Stimulated activated CD4-positive, alpha-beta T cell treated with anti-CD3 and anti-CD28 coated beads, TNF-alpha, amount 100 ng/mL, for 48 hours (primary cell): ENCODE measurements around the gene DNAJC18.

Source experiments
- DNase-seq, 3 donors: peaks; one replicate each; pipeline ENCODE4 v3.0.0-alpha.2; 2020; ENCODE audit warnings: low read depth in 3 of 3

DNAJC18 gene

GRCh38 chr5:139403787-139404483, 35.4 kb downstream of the DNAJC18 start, which contains the start of gene SPATA24:
SPATA24 (minus strand) TSS chr5:139404089; CDS start chr5:139404060, 29 bp downstream.
- peak; percentile 96 to 99 (median 97) for DNase-seq

DNA sequence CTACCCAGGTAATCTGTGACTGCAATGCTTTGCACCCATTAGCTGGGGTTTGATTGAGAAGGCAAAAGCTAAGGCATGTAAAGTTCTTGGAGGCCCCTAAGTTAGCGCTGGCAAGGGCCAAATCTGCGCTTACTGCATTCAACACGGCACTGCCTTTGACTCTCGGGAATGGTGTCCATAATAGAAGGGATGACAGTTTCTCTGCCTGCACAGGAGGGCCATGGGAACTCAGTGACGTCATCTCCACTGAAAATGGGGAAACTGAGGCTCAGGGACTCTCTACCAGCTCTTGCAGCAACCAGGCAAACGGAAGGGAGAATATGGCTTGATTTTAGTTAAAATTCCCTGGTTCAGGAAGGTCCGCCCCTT, 35.9 kb downstream of the DNAJC18 start:
- DNase-seq = no peak

DNA sequence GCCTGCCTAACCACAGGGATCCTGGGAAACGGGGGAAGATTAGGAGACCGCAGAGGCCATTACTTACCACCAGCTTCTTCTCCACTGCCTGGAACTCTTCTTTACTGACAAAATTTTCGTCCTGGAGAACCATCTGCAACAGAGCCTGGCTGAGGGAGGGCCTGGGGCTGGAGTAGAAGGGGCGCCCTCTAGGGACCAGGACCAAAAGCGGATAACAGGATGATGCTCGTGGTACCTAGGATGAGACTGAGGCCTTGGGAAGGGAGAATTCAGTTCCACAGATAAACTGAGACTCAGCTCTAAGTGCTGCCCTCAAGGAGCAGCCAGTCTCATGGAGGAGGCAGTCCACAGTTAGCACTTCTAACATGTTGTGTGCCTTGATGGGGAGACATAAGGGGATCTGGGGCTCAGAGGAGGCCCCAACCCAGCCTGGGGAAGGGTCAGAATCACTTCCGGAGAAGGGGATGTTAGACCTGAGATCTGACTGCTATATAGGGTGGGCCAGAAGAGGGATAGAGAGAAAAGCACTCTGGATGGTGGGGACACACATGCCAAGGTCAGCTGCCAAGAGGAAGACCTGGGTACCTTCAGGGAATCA, 36.7 kb downstream of the DNAJC18 start:
- no peak for DNase-seq

- DNase-seq = no peak
Measured at GRCh38 chr5:139401546-139401945, 37.8 kb downstream of the DNAJC18 start.

DNA sequence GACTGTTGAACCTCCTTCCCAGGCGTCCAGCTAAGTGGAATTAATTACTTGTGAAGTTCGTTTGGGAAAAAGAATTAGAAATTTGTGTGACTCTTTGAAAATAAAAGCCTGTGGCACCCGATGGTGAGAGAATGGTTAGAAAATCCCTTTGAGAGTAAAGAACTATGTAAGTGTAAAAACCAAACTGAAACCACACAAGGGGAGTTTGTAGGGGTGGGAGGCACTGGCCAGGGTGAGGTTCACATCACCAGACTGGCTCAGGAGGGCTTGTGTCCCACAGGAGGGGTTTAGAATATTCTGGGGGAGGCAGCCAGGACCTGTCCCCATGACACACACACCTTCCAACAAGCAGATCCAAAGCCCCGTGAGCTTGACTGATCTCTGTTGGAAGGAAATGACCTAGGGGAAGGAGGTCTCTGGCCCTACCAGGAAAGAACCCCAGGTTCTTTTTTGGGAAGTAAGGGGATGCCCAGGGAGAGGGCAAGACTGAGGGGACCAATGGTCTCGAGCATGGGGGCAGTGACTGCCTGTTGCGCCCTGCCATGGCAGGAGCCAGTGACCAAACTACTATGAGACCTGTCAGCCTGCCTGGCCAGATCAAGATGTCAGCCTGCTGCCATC, 39.7 kb downstream of the DNAJC18 start:
- DNase-seq = no peak

DNA sequence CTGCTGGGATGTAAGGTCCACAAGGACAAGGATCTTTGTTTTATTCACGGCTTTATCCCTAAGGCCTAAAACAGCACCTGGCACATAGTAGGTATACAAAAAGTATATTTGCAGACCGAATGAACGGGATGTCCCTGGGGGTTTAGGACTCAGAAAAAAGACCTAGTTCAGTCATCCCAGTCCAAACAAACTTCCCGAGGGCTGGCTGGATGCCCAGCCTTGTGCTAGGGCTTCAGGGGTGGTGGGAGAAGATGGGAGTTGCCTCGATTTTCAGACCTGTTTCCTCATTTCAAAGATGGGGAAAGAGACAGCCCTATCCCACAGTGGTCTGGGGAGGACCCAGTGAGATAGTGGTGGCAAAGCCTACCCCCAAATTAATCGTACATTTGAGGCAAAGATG, 41.4 kb downstream of the DNAJC18 start:
- no peak for DNase-seq

DNA sequence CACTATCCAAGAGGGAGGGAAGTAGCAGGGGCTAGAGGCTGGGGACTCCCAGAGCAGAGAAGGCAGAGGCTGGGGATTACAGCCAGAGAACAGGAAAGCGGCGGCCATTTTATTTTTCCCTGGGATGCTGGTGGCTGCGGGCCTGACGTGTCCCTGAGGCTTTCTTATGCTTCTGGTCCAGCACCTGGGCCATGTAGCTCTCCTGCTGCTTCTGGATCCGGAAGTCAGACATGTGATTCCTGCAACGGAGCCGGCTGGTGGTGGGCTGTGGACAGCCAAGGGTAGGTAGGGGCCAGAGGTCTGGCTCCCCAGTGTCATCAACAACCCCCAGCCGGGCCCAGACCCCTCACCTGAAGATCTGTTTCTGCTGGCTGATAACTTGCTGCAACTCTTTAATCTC, 42.6 kb downstream of the DNAJC18 start:
- DNase-seq = no peak

- DNase-seq = no peak
Measured at GRCh38 chr5:139395844-139396640, 43.3 kb downstream of the DNAJC18 start.

DNA sequence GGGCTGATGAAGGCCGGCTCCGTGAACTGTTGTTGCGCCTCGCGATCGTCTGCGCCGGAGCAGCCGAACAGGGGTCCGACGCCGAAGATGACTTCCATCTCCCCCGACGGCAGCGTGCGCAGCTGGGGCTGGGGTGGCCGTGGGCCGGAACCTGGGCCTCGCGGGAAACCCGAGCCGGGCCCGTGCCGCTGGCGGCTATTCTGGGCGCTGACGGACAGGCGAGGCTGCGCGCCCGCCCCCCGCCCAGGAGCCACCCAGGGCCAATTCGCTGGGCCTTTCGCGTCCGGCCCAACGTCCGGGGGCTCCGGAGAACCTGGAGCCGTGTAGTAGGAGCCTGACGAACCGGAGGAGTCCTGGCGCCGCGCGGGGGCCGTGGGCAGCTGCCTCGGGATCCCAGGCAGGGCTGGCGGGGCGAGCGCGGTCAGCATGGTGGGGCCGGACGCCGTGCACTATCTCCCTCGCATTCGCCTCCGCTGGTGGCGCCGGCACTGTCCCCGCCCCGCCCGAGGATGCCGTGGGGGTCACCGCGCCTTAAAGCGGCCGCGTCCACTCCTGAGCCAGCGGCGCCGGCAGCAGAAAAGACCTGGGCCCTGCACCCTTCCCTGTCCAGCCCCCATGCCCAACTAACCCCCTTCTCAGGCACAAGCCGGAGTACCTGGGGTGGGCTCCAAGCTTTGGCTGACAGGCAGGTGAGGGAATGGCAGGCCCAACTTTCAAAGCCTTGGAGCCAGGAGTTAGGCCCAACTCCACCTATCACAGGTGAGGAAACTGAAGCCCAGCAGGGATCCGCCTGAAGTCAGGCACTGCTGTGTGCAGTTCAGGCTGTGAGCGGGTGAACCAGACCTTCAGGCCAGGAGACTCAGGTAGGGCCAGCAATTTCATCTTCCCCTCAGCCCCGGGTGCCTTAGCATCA, 44.4 kb downstream of the DNAJC18 start, which contains the start of gene PROB1:
PROB1 (minus strand) TSS at position 451 of the 913 bp plus-strand sequence; CDS start at position 428, 23 bp downstream.
- DNase-seq = no peak

- DNase-seq = peak in 1 of 3 donors; percentile 65
Measured at GRCh38 chr5:139394123-139394653, 45.1 kb downstream of the DNAJC18 start.

GRCh38 chr5:139393497-139394122, 45.7 kb downstream of the DNAJC18 start:
- DNase-seq = no peak

GRCh38 chr5:139392678-139393496, 46.4 kb downstream of the DNAJC18 start:
- peak; percentile 75 to 86 (median 76) for DNase-seq

- DNase-seq = no peak
Measured at GRCh38 chr5:139392324-139392677, 47.0 kb downstream of the DNAJC18 start.

- no peak for DNase-seq
Measured at GRCh38 chr5:139391570-139392323, 47.6 kb downstream of the DNAJC18 start.

GRCh38 chr5:139390639-139391569, 48.4 kb downstream of the DNAJC18 start:
- no peak for DNase-seq

DNA sequence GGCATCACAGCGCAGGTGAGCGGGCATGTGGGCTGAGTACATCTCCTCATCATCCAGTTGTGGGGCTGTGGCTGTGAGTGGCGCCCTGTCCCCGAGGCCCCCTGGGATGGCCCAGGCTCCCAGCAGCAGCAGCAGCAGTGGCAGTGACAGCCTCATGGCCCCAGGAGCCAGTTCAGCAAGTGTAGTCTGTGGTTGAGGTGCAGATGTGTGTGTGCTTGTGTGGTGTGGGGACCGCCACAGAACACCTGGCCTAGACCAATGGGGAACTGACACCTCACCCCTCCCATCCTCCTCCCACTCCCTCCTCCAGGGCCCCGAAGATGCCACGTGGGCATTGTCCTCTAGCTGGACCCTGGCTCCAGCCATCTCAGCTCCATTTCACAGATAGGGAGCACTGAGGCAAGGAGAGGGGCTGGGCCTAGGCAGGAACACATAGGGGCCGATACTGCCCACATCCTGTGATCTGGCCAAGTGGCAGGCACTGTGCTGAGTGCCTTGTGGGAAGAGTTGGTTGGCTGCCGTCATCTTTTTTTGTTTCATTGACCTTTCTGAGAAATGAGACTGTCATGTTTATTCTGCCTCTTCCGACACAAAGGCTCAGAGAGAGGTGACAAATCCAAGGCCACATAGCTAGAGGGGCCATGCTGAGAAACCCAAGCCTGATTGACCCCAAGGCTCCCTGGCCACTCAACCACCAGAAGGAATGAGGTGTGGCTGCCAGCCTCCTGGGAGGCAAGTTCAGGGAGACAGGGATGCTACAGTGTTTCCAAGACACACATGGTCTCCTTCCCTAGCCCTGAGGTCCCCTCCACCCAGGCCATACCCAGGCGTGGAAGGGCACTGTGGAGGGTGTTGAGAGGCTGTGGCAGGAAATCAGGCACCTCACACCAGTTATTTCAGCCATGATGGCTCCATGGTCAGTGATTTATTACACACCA, 49.4 kb downstream of the DNAJC18 start, which contains the start of gene MZB1:
MZB1 (minus strand) TSS at position 213 of the 938 bp plus-strand sequence; CDS start at position 156, 57 bp downstream.
- peak in 1 of 3 donors; percentile 40 for DNase-seq
